DOHH2 (cell line): Measurements from ENCODE around the gene DCHS2.

ENCODE experiments used
- CTCF ChIP-seq: fragments of 200-600 bp; sonication (generic); IDR thresholded peaks from one replicate; pipeline ENCODE4 v1.5.1; 2014; ENCODE audit warnings: antibody characterized with exemption, mild to moderate bottlenecking, low read depth, low read length; ENCODE audit not compliant: poor library complexity, severe bottlenecking
- EZH2phosphoT487 ChIP-seq: fragments of 200-600 bp; sonication (generic); IDR thresholded peaks from 2 replicates; pipeline ENCODE4 v1.6.1; 2017; ENCODE audit warnings: borderline replicate concordance, mild to moderate bottlenecking, antibody characterized with exemption, low read length, moderate library complexity, mixed read lengths

DNA sequence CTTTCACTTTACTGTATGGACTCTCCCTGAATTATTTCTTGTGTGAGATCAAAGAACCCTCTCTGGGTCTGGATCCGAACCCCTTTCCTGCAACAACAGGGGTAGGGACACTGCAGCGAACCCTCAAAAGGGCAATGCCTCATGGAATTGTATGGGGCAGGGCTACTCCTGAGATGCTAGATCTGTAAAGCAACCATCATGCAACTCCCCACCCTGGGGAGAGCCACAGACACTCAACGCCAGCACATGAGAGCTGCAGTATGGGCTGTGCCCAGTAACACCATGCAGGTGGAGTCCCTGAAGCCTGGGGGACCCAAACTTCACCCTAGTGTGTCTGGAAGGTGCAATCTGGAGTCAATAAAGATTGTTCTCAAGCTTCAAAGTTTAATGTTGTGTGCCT lies 304.7 kb downstream of the DCHS2 start:
- no peak for TF ChIP-seq CTCF
- no peak for TF ChIP-seq EZH2phosphoT487
